Neural cell (in vitro differentiated cells): ENCODE results near the gene FXYD2.

Experiments used
- REST ChIP-seq: IDR thresholded peaks from 2 replicates; pipeline ENCODE4 v1.6.1; 2012; ENCODE audit warnings: borderline replicate concordance
- TF ChIP-seq, protein P1 (sequence below): fragments of 450-650 bp; IDR thresholded peaks from 2 replicates; pipeline ENCODE4 v1.5.1; 2014; ENCODE audit warnings: antibody characterized with exemption, mild to moderate bottlenecking, moderate library complexity; ENCODE audit not compliant: poor library complexity, severe bottlenecking

DNA sequence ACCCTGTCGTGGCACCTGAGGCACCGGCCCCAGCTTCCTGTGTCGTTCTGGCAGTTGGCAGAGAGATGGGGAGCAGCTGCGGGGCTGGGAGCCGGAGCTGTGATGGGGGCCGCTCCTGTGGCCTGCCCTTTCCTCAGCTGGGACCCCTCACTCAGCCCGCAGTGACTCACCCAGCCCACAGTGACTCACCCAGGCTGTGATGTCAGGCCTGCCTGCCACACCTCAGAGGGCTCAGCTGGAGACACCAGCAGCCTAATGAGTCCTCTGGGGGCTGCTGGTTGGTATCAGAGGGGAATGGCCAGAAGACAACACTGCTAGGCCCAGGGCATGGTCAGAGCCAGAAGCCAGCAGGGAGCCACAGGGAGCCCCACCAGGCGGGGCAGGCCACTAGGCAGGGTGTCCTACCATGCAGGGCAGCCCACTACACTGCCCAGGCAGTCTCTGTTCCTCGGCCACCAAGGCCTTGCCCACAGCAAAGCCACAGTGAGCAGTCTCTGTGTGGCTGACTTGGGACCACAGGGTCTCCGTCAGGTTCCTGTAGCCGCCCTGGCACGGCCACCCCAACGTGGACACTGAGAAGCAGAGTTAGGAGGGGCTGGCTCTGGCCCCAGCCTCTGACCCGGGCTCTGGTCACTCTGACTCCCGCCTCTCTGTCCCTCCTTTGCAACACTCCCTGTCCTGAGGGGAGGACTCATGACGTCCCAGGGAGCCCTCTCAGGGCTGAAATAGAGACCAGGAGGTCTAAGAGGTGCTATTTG is 4.2 kb upstream of the FXYD2 start:
- TF ChIP-seq, protein P1, sequence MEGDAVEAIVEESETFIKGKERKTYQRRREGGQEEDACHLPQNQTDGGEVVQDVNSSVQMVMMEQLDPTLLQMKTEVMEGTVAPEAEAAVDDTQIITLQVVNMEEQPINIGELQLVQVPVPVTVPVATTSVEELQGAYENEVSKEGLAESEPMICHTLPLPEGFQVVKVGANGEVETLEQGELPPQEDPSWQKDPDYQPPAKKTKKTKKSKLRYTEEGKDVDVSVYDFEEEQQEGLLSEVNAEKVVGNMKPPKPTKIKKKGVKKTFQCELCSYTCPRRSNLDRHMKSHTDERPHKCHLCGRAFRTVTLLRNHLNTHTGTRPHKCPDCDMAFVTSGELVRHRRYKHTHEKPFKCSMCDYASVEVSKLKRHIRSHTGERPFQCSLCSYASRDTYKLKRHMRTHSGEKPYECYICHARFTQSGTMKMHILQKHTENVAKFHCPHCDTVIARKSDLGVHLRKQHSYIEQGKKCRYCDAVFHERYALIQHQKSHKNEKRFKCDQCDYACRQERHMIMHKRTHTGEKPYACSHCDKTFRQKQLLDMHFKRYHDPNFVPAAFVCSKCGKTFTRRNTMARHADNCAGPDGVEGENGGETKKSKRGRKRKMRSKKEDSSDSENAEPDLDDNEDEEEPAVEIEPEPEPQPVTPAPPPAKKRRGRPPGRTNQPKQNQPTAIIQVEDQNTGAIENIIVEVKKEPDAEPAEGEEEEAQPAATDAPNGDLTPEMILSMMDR = no peak
- no peak for TF ChIP-seq REST
